Activated B cell treated with CpG ODN at 0.5 μM for 24 hours (primary cell): ENCODE measurements around the gene GNG7. TPM values are rescaled to one million over a fixed set of nuclear protein-coding genes. Genes with fewer than 3 reads are reported as not detected.

Experiments used
- ATAC-seq: fragments of 200-7000 bp; cut with Tn5 transposase; one replicate; pipeline ENCODE4 v1.10.0; 2021; ENCODE audit warnings: low read depth, mild to moderate bottlenecking, moderate library complexity
- CTCF ChIA-PET: fragments of 350-600 bp; sonication (Branson Sonifier 250); formaldehyde crosslinking; loops from one replicate; lab custom pipeline; 2021; ENCODE audit warnings: antibody characterized with exemption; lab: Charles Lee
- POLR2A ChIA-PET: fragments of 350-600 bp; sonication (Branson Sonifier 250); formaldehyde crosslinking; loops from one replicate; lab custom pipeline; 2021; ENCODE audit warnings: antibody characterized with exemption; lab: Charles Lee
- DNase-seq: peaks from one replicate; pipeline ENCODE4 v3.0.0; 2022
- H3K27ac Mint-ChIP-seq: one replicate; pipeline ENCODE4 v1.8.0; 2020; ENCODE audit warnings: mixed read lengths
- H3K27me3 Mint-ChIP-seq: one replicate; pipeline ENCODE4 v1.8.0; 2021; ENCODE audit warnings: mixed read lengths
- H3K36me3 Mint-ChIP-seq: one replicate; pipeline ENCODE4 v1.8.0; 2021; ENCODE audit warnings: low read depth, mixed read lengths
- H3K4me1 Mint-ChIP-seq: one replicate; pipeline ENCODE4 v1.8.0; 2021; ENCODE audit warnings: mixed read lengths
- H3K4me3 Mint-ChIP-seq: one replicate; pipeline ENCODE4 v1.8.0; 2020; ENCODE audit warnings: mild to moderate bottlenecking, mixed read lengths
- H3K9me3 Mint-ChIP-seq: one replicate; pipeline ENCODE4 v1.8.0; 2020; ENCODE audit warnings: mixed read lengths
- CTCF ChIP-seq: fragments of 200-600 bp; IDR thresholded peaks from one replicate; pipeline ENCODE4 v1.8.0; 2022; ENCODE audit warnings: antibody characterized with exemption, mild to moderate bottlenecking
- intact Hi-C: fragments of 100-400 bp; cut with micrococcal nuclease; formaldehyde crosslinking; loops from one replicate; pipeline ENCODE4 v1.15.1; 2024
- total RNA-seq: library from RNA; stranded (reverse); gene quantifications from 2 replicates; pipeline ENCODE4 v1.2.3, GENCODE V29; 2022

Gene GNG7
- total RNA-seq, 1 donor from 2014 or later: 35.4 TPM

- POLR2A ChIA-PET: interaction anchor here (0.5 to 29.7 kb wide), 12 partner anchors 5 to 467 kb away, joined by 3 to 979 read pairs (median 5); partner anchors contain the start of gene GADD45B
- H3K4me3 Mint-ChIP-seq: peak overlapping the region; percentile 70
- no peaks in the 10 kb centered on the region for H3K27me3 Mint-ChIP-seq
- CTCF ChIA-PET: interaction anchor here (1.4 to 16.3 kb wide), 4 partner anchors 11 to 143 kb away, joined by 4 to 336 read pairs (median 6); partner anchors contain the start of gene GADD45B
- no peak for TF ChIP-seq CTCF
- peaks cover 96% of the 10 kb centered on the region for H3K4me1 Mint-ChIP-seq
- no peaks in the 10 kb centered on the region for H3K9me3 Mint-ChIP-seq
- no peak for DNase-seq
- intact Hi-C loops: loop anchor here (10.0 kb wide), 1 partner anchor 764 kb away; no protein-coding TSS in a partner anchor
- no peak for ATAC-seq
- peaks cover 2% of the 10 kb centered on the region for H3K36me3 Mint-ChIP-seq
- peak overlapping the region; percentile 94 for H3K27ac Mint-ChIP-seq
These were observed 83.4 kb downstream of the GNG7 start for GRCh38 chr19:2619076-2619475.

DNA sequence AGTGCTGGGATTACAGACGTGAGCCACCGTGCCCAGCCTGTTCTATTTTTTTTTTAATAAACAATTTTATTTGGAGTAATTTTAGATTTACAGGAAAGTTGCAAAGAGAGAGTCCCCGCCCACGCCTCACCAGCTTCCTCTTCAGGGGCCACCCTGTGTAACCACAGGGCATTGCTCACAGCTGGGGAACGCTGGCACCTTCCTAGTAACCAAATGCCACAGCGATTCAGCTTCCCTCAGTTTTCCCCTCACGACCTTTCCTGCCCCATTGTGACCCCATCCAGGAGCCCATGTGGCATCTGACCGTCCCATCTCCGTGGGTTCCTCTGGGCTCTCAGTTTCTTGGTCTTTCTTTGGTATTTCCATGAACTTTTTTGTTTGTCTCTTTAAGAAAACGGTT lies 83.9 kb downstream of the GNG7 start:
- H3K9me3 Mint-ChIP-seq: no peaks in the 10 kb centered on the region
- no peaks in the 10 kb centered on the region for H3K27me3 Mint-ChIP-seq
- TF ChIP-seq CTCF: no peak
- ATAC-seq (peak; percentile 26), DNase-seq (peak; percentile 59)
- intact Hi-C loops: loop anchor here (1.0 to 10.0 kb wide), 3 partner anchors 8 to 764 kb away; no protein-coding TSS in a partner anchor
- peak overlapping the region; percentile 70 for H3K4me3 Mint-ChIP-seq
- H3K4me1 Mint-ChIP-seq: peaks cover 96% of the 10 kb centered on the region
- ChIA-PET CTCF (interaction anchor here (1.0 to 16.3 kb wide), 7 partner anchors 11 to 344 kb away, joined by 3 to 336 read pairs (median 4); partner anchors contain the start of gene GADD45B), POLR2A (interaction anchor here (0.5 to 29.7 kb wide), 16 partner anchors 4 to 467 kb away, joined by 3 to 979 read pairs (median 5); partner anchors contain the start of genes GADD45B and PLEKHJ1)
- peak overlapping the region; percentile 94 for H3K27ac Mint-ChIP-seq
- peaks cover 2% of the 10 kb centered on the region for H3K36me3 Mint-ChIP-seq

DNA sequence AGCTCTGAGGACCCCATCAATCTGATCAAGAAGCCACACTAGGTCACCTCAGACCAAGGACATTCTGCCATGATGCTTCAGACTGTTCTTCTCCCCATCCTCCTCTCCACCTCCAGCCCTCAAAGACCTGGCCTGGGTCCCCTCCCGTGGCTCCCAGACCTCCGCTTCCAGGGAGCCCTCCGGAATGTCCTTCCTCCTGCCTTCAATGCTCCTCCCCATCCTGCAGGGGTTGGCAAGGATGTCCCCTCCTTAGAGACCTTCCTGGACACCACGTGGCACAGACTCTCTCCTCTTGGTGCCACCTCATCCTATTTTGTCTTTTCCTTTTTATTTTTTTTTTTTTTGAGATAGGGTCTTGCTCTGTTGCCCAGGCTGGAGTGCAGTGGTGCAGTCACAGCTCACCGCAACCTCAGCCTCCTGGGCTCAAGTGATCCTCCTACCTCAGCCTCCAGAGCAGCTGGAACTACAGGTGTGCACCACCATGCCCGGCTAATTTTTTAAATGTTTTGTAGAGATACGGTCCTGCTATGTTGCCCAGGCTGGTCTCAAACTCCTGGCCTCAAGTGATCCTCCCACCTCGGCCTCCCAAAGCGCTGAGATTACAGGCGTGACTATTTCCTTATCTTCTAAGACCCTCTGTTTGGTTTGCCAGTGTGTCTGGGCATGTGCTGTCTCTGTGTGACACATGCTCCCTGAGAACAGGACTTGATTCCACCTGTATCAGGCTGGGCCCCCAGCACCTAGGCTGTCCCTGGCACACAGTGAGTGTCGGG lies 84.9 kb downstream of the GNG7 start:
- DNase-seq: no peak
- peak overlapping the region; percentile 94 for H3K27ac Mint-ChIP-seq
- H3K36me3 Mint-ChIP-seq: peaks cover 2% of the 10 kb centered on the region
- POLR2A ChIA-PET: interaction anchor here (0.5 to 29.7 kb wide), 14 partner anchors 9 to 290 kb away, joined by 3 to 979 read pairs (median 4); partner anchors contain the start of genes GADD45B and LMNB2
- CTCF ChIA-PET: interaction anchor here (1.0 to 16.3 kb wide), 10 partner anchors 7 to 343 kb away, joined by 3 to 336 read pairs (median 4); partner anchors contain the start of gene GADD45B
- no peak for TF ChIP-seq CTCF
- intact Hi-C loops: loop anchor here (1.0 to 10.0 kb wide), 3 partner anchors 7 to 763 kb away; no protein-coding TSS in a partner anchor
- peaks cover 96% of the 10 kb centered on the region for H3K4me1 Mint-ChIP-seq
- ATAC-seq: no peak
- no peaks in the 10 kb centered on the region for H3K27me3 Mint-ChIP-seq
- H3K4me3 Mint-ChIP-seq: peak overlapping the region; percentile 70
- H3K9me3 Mint-ChIP-seq: no peaks in the 10 kb centered on the region

- intact Hi-C loops: loop anchor here (10.0 kb wide), 1 partner anchor 762 kb away; no protein-coding TSS in a partner anchor
- POLR2A ChIA-PET: interaction anchor here (0.5 to 29.7 kb wide), 14 partner anchors 9 to 531 kb away, joined by 3 to 979 read pairs (median 4); partner anchors contain the start of genes GADD45B and LMNB2
- DNase-seq (no peak), ATAC-seq (peak; percentile 29)
- Mint-ChIP-seq H3K4me1 (peaks cover 96% of the 10 kb centered on the region), H3K27ac (peak overlapping the region; percentile 94), H3K4me3 (peak overlapping the region; percentile 70), H3K9me3 (no peaks in the 10 kb centered on the region), H3K27me3 (no peaks in the 10 kb centered on the region), H3K36me3 (peaks cover 2% of the 10 kb centered on the region)
- CTCF ChIA-PET: interaction anchor here (0.6 to 16.3 kb wide), 7 partner anchors 8 to 461 kb away, joined by 3 to 336 read pairs (median 3); partner anchors contain the start of gene GADD45B
- TF ChIP-seq CTCF: no peak
These were observed 85.6 kb downstream of the GNG7 start for GRCh38 chr19:2616741-2617392.
